GM19351 (cell line): Measurements from ENCODE around the gene GABRG3.

Experiments used
- ATAC-seq: cut with Tn5 transposase; IDR thresholded peaks from one replicate; pipeline ENCODE4 v1.9.1; 2021; ENCODE audit warnings: mild to moderate bottlenecking, moderate library complexity; ENCODE audit not compliant: unreplicated experiment

GABRG3 gene

DNA sequence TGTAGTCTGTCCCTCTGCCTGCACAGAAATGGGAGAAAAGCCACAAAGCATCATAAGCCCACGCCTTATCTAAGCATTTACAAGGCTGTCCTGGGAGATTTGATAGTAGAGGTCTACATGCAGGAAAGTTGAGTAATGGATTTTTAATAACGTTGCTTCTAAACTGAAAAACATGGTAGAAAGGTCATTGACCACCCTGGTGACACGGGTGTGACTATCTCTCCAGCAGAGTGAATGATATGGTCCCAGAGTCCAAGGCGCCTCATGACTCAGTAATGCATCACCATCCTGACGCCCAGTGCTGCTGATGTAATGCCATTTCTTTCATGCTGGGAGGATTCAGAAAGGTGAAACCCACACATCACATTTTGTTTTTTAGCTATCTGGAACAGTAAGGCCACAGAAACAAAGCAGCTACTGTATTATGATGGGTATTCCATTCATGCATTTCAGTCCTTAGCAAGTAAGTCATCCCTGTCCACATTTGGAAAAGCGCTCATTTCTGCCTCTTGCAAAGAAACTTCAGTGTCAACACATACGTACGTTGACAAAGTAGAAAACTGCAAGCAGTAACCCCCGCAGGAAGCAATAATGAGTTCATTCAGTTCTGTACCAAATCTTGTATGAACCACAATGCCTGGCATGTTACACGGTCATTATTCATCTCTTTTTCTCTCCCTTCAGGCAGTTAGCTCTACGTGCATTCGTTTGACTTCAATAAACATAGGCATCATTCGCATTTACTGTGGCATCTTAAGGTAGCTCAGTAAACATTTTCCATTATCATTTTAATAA, 483.5 kb downstream of the GABRG3 start:
- no peak for ATAC-seq

- no peak for ATAC-seq
Observed at GRCh38 chr15:27456807-27457206, 485.8 kb downstream of the GABRG3 start.

GRCh38 chr15:27457766-27458165, 486.8 kb downstream of the GABRG3 start:
- ATAC-seq: no peak

DNA sequence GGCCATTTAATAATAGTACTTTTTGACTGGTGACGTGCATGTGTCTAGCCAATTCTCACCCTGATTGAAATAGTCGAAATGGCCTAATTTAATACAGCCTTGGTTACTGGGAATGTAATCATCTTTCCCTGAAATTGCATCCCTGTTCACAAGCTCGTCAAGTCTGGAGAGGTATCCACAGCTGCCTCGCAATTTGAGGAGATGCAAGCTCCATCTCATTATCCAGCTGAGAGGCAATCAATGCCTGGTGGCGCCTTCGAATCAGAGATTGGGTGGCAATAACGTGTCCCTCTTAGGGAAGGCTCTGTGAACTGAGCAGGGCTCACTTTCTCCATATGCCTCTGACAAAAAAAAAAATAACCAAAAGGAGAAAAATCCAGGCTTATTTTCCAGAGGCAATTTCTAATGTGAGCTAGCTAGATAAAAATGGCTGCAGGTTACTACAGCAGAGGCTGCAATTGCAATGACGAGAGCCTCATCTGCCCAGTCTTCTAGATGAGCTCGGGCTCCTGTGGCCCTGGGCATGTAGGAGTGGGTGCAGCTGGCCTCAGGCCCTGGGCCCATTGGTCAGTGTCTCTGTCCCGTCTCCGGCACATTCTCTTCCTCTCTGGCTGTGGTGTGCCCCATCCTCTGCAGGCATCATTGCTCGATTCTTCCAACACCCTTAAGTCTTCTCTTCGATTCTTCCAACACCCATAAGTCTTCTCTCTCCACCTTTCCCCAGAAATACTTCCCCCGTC, 487.5 kb downstream of the GABRG3 start:
- no peak for ATAC-seq

- no peak for ATAC-seq
Observed at GRCh38 chr15:27459836-27460235, 488.9 kb downstream of the GABRG3 start.

- no peak for ATAC-seq
Observed at GRCh38 chr15:27461181-27461580, 490.2 kb downstream of the GABRG3 start.

GRCh38 chr15:27463525-27464088, 492.6 kb downstream of the GABRG3 start:
- no peak for ATAC-seq

GRCh38 chr15:27464941-27465612, 494.1 kb downstream of the GABRG3 start:
- ATAC-seq: no peak

GRCh38 chr15:27466758-27467157, 495.8 kb downstream of the GABRG3 start:
- no peak for ATAC-seq

- no peak for ATAC-seq
Observed at GRCh38 chr15:27468151-27468591, 497.2 kb downstream of the GABRG3 start.

DNA sequence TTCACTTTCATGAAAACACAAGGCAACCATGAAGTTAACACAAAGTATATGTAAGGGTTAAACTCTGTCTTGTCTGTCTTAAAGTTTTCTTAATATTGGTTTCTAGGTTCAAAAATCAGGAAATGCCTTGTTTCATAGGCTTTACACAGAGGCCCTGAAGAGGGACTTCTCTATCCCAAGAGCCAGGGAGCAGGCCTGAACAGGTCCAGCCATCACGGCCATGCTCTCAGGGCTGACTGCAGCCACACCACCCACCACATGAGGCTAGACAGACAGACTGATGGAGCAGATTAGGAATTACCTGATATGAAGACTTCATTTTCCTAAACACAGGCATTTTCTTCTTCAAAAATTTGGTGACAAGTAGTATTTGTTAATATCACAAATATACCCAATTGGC, 502.9 kb downstream of the GABRG3 start:
- no peak for ATAC-seq

DNA sequence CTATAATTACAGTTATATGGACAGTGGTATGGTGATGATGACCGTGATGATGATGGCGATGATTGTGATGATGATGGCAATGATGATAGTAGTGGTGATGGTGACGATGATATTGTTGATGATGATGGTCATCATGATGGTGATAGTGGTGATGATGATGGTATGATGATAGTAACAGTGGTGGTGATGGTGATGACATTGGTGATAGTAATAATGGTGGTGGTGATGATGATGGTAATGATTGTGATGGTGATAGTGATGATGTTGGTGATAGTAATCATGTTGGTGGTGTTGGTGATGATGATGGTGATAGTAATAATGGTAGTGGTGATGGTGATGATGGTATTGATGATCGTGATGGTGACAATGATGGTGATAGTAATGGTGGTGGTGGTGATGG, 504.4 kb downstream of the GABRG3 start:
- ATAC-seq: no peak

- ATAC-seq: no peak
Observed at GRCh38 chr15:27479296-27480140, 508.5 kb downstream of the GABRG3 start.

GRCh38 chr15:27480141-27480530, 509.2 kb downstream of the GABRG3 start:
- ATAC-seq: no peak

DNA sequence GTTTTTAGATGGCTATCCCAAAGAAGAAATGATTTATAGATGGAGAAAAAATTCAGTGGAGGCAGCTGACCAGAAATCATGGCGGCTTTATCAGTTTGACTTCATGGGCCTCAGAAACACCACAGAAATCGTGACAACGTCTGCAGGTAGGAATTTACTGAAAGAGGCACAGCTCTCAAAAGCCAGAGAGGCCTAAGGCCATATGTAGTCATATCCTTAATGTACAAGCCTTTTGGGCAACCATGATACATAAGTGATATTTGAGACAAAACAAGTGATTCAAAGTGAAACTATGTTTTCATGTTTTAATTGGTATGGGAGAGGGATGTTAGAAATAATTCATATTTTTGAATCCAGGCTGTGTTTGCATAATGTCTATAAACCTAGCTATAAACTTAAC, 509.7 kb downstream of the GABRG3 start:
- no peak for ATAC-seq

- no peak for ATAC-seq
Observed at GRCh38 chr15:27481768-27482167, 510.8 kb downstream of the GABRG3 start.

GRCh38 chr15:27482287-27482686, 511.3 kb downstream of the GABRG3 start:
- ATAC-seq: no peak

DNA sequence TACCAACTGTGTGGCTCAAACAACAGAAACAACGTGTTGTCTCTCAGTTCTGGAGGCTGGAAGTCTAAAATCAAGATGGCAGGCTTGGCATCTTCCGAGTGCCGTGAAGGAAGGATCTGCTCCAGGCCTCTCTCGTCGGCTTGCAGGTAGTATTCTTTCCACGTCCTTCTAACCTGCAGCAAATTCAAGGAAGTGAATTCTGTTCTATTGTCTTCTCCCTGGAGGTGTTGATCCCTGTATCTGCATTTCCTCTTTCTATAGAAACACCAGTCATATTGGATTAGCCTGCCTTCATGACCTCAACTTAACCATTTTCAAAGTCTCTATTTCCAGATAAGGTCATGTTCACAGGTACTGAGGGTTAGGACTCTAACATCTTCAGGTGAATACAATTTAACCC, 512.1 kb downstream of the GABRG3 start:
- no peak for ATAC-seq

DNA sequence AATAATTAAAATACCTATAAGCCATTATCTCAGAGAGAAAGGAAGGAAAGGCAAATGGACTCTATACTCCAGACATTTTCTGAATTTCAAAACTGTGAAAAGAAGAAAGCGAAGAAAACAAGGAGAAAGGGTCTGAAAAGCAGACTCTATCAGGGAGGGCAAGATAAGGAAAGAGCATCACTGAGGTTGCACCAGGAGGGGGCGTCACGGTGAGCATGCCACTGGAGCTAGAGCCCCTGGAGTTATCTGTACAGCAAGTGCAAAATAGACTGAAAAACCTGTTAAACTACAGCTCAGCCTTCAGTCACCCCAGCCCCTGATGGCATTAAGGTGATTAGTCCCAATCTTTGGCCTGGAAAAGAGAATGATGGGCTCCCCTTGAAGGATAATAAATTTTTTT, 514.3 kb downstream of the GABRG3 start:
- no peak for ATAC-seq

DNA sequence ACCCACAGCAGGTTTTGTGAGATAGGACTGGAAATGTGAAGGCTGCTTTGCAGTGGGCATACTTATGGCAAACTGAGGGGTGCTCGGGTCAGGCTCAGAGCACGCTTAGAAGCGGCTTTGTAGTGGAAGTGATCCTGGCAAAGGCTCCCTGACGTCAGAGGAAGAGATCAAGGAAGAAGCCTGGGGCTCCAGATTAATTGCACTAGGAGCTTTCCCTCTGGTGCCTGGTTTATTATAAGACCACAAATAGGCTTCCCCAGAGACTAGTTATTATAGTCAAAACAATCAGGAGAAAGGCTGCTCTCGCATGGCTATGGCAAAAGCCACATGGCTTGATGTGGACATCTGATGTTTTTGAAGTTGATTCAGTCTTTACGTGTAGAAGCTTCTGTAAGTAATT, 515.1 kb downstream of the GABRG3 start:
- no peak for ATAC-seq
